Activated naive CD4-positive, alpha-beta T cell treated with Interleukin-2 at 50 U/mL for 16 hours (primary cell): ENCODE results near the gene IRF2BP2.

Source experiments
- DNase-seq: peaks from one replicate; pipeline ENCODE4 v3.0.0-alpha.2; 2020

The IRF2BP2 gene

GRCh38 chr1:234581063-234581714 lies 28.8 kb downstream of the IRF2BP2 start:
- no peak for DNase-seq

GRCh38 chr1:234579967-234580366 lies 30.0 kb downstream of the IRF2BP2 start:
- DNase-seq = no peak

- no peak for DNase-seq
Observed at GRCh38 chr1:234578735-234579134, 31.2 kb downstream of the IRF2BP2 start.

- no peak for DNase-seq
Observed at GRCh38 chr1:234578087-234578486, 31.9 kb downstream of the IRF2BP2 start.

GRCh38 chr1:234573711-234574299 lies 36.2 kb downstream of the IRF2BP2 start:
- no peak for DNase-seq

GRCh38 chr1:234572966-234573365 lies 37.0 kb downstream of the IRF2BP2 start:
- DNase-seq = no peak

GRCh38 chr1:234571702-234572101 lies 38.3 kb downstream of the IRF2BP2 start:
- no peak for DNase-seq

- no peak for DNase-seq
Observed at GRCh38 chr1:234570329-234571120, 39.5 kb downstream of the IRF2BP2 start.

GRCh38 chr1:234568345-234568744 lies 41.6 kb downstream of the IRF2BP2 start:
- no peak for DNase-seq

GRCh38 chr1:234565132-234565531 lies 44.8 kb downstream of the IRF2BP2 start:
- no peak for DNase-seq

GRCh38 chr1:234564035-234565029 lies 45.6 kb downstream of the IRF2BP2 start:
- DNase-seq = no peak

GRCh38 chr1:234562334-234562733 lies 47.6 kb downstream of the IRF2BP2 start:
- no peak for DNase-seq

GRCh38 chr1:234561319-234561718 lies 48.7 kb downstream of the IRF2BP2 start:
- DNase-seq = no peak

- DNase-seq = no peak
Observed at GRCh38 chr1:234559902-234560676, 49.9 kb downstream of the IRF2BP2 start.

- DNase-seq = no peak
Observed at GRCh38 chr1:234559152-234559901, 50.7 kb downstream of the IRF2BP2 start.

GRCh38 chr1:234558330-234558836 lies 51.6 kb downstream of the IRF2BP2 start:
- DNase-seq = no peak

- no peak for DNase-seq
Observed at GRCh38 chr1:234556245-234556943, 53.6 kb downstream of the IRF2BP2 start.

- no peak for DNase-seq
Observed at GRCh38 chr1:234555390-234556024, 54.5 kb downstream of the IRF2BP2 start.

- DNase-seq = no peak
Observed at GRCh38 chr1:234554698-234555311, 55.2 kb downstream of the IRF2BP2 start.
